SK-N-SH (cell line): ENCODE measurements around the gene TMPRSS6.

Experiments
- CHD2 ChIP-seq: fragments of 150-350 bp; IDR thresholded peaks from 2 replicates; pipeline ENCODE4 v1.6.1; 2018; ENCODE audit warnings: low read length; ENCODE audit not compliant: partially characterized antibody
- CTCF ChIP-seq: fragments of 200-600 bp; sonication (generic); IDR thresholded peaks from 2 replicates; pipeline ENCODE4 v1.6.1; 2017; ENCODE audit warnings: antibody characterized with exemption, mild to moderate bottlenecking, moderate library complexity
- EZH2phosphoT487 ChIP-seq: fragments of 200-600 bp; sonication (generic); IDR thresholded peaks from 2 replicates; pipeline ENCODE4 v1.6.1; 2017; ENCODE audit warnings: low read depth, mixed run types, mild to moderate bottlenecking, antibody characterized with exemption, moderate library complexity, borderline replicate concordance
- GABPA ChIP-seq: IDR thresholded peaks from 2 replicates; pipeline ENCODE4 v1.4.0; 2012; ENCODE audit warnings: low read depth, mild to moderate bottlenecking
- MAX ChIP-seq: IDR thresholded peaks from 2 replicates; pipeline ENCODE4 v1.4.0; 2012; ENCODE audit warnings: low read depth
- PBX3 ChIP-seq: IDR thresholded peaks from 2 replicates; pipeline ENCODE4; 2012
- POLR2AphosphoS5 ChIP-seq: IDR thresholded peaks from 2 replicates; pipeline ENCODE4 v1.6.1; 2012; ENCODE audit warnings: low read depth, low read length
- RAD21 ChIP-seq: IDR thresholded peaks from 2 replicates; pipeline ENCODE4 v1.6.1; 2012; ENCODE audit warnings: mild to moderate bottlenecking, low read length
- RFX5 ChIP-seq: IDR thresholded peaks from 2 replicates; pipeline ENCODE4 v1.6.1; 2012; ENCODE audit warnings: mild to moderate bottlenecking, improper control_type of control experiment, low read length
- USF1 ChIP-seq: IDR thresholded peaks from 2 replicates; pipeline ENCODE4 v1.4.0; 2012; ENCODE audit warnings: low read depth, borderline replicate concordance
- YY1 ChIP-seq: IDR thresholded peaks from 2 replicates; pipeline ENCODE4 v1.4.0; 2012; ENCODE audit warnings: low read depth, mild to moderate bottlenecking
- ZBTB33 ChIP-seq: IDR thresholded peaks from 2 replicates; pipeline ENCODE4 v1.4.0; 2012; ENCODE audit warnings: low read depth, borderline replicate concordance

- TF ChIP-seq CTCF (no peak), MAX (no peak), USF1 (no peak), YY1 (no peak), POLR2AphosphoS5 (no peak), RAD21 (no peak), RFX5 (no peak), CHD2 (no peak), GABPA (no peak), EZH2phosphoT487 (no peak), ZBTB33 (no peak), PBX3 (no peak)
These were observed 30.4 kb downstream of the TMPRSS6 start for GRCh38 chr22:37079158-37079557.
